H1 (cell line): ENCODE results near the gene ST6GALNAC3. TPM values are rescaled to one million over a fixed set of nuclear protein-coding genes. Genes with fewer than 3 reads are reported as not detected.

ENCODE experiments used
- CTCF ChIA-PET: fragments of 300-600 bp; sonication (Branson Sonifier 250); formaldehyde crosslinking; loops from one replicate; lab custom pipeline; 2021; ENCODE audit not compliant: partially characterized antibody; lab: Charles Lee
- POLR2A ChIA-PET: fragments of 300-600 bp; sonication (Branson Sonifier 250); formaldehyde crosslinking; loops from one replicate; lab custom pipeline; 2021; ENCODE audit warnings: inconsistent platforms; ENCODE audit not compliant: partially characterized antibody; lab: Charles Lee
- DNase-seq, 2 experiments: peaks; one replicate each; pipeline versions ENCODE4 v3.0.0 to v3.0.0-alpha.2; 2010 to 2022; ENCODE audit warnings: low spot score in 2 of 2, low read depth in 1 of 2, mixed read lengths in 1 of 2
- FAIRE-seq: peaks from 2 replicates; lab custom pipeline; 2011; peaks lifted over from hg19 to GRCh38; lab: Jason Lieb, UNC
- H2AFZ ChIP-seq: 2 replicates; pipeline ENCODE4 v1.8.1; 2012; ENCODE audit warnings: low read length, inconsistent platforms
- H2AK5ac ChIP-seq: 2 replicates; pipeline ENCODE4 v1.6.1; 2013; ENCODE audit warnings: low read depth, low read length
- H2BK120ac ChIP-seq: replicated peaks from 2 replicates; pipeline ENCODE3; 2013; ENCODE audit warnings: low read depth, low read length, inconsistent platforms
- H2BK12ac ChIP-seq: 2 replicates; pipeline ENCODE4 v1.6.1; 2013; ENCODE audit warnings: low read depth, low read length
- H2BK15ac ChIP-seq: 2 replicates; pipeline ENCODE4 v1.6.1; 2013; ENCODE audit warnings: low read length
- H2BK20ac ChIP-seq: 2 replicates; pipeline ENCODE4 v1.6.1; 2013; ENCODE audit warnings: low read length
- H2BK5ac ChIP-seq: 2 replicates; pipeline ENCODE4 v1.6.1; 2013; ENCODE audit warnings: low read depth, low read length
- H3K14ac ChIP-seq: 2 replicates; pipeline ENCODE4 v1.6.1; 2013; ENCODE audit warnings: inconsistent platforms; ENCODE audit not compliant: insufficient read length
- H3K18ac ChIP-seq: 2 replicates; pipeline ENCODE4 v1.6.1; 2013; ENCODE audit warnings: low read length; ENCODE audit errors: extremely low read depth
- H3K23ac ChIP-seq: 2 replicates; pipeline ENCODE4 v1.6.1; 2013; ENCODE audit warnings: inconsistent platforms; ENCODE audit not compliant: insufficient read length
- H3K23me2 ChIP-seq: 2 replicates; pipeline ENCODE4 v1.6.1; 2013; ENCODE audit warnings: low read depth, low read length
- H3K27ac ChIP-seq: 2 replicates; pipeline ENCODE4 v1.6.1; 2011; ENCODE audit warnings: low read depth, low read length, inconsistent platforms
- H3K27me3 ChIP-seq, 4 experiments: replicated peaks in 1 of 4; 1 replicate in 1 of 4; 2 replicates in 3 of 4; pipeline versions ENCODE4 v1.6.1 to v1.8.1; 2011 to 2013; ENCODE audit warnings: low read length in 3 of 4, mild to moderate bottlenecking in 3 of 4, inconsistent platforms in 2 of 4, mixed read lengths in 2 of 4, moderate library complexity in 1 of 4; ENCODE audit not compliant: control insufficient read depth in 3 of 4, insufficient read depth in 3 of 4; ENCODE audit errors: extremely low read depth in 1 of 4
- H3K36me3 ChIP-seq, 4 experiments: 2 replicates each; pipeline versions ENCODE4 v1.6.1 to v1.8.1; 2011 to 2013; ENCODE audit warnings: mild to moderate bottlenecking in 4 of 4, low read length in 3 of 4, moderate library complexity in 2 of 4, control low read depth in 1 of 4, inconsistent platforms in 1 of 4; ENCODE audit not compliant: insufficient read depth in 4 of 4, control insufficient read depth in 2 of 4
- H3K4ac ChIP-seq: replicated peaks from 2 replicates; pipeline ENCODE3; 2013; ENCODE audit warnings: low read length, low read depth, mixed read lengths, inconsistent platforms; ENCODE audit not compliant: insufficient read length
- H3K4me1 ChIP-seq, 4 experiments: replicated peaks in 1 of 4; 1 replicate in 1 of 4; 2 replicates in 3 of 4; pipeline versions ENCODE4 v1.6.1 to v1.8.1; 2011 to 2013; ENCODE audit warnings: low read length in 3 of 4, inconsistent platforms in 2 of 4, mixed read lengths in 1 of 4; ENCODE audit not compliant: insufficient read depth in 4 of 4, control insufficient read depth in 3 of 4
- H3K4me2 ChIP-seq, 2 experiments: 2 replicates each; pipeline versions ENCODE4 v1.6.1 to v1.8.1; 2011 to 2013; ENCODE audit warnings: low read depth in 2 of 2, low read length in 2 of 2, control low read depth in 1 of 2, inconsistent platforms in 1 of 2, mild to moderate bottlenecking in 1 of 2; ENCODE audit not compliant: insufficient read depth in 1 of 2
- H3K4me3 ChIP-seq, 4 experiments: fragments of 200-600, 300-600 bp in 1 of 4; sonication (generic), shearing (Covaris generic), sonication (Bioruptor Twin) in 1 of 4; 2 replicates each; pipeline versions ENCODE4 v1.5.1 to v1.8.1; 2011 to 2016; ENCODE audit warnings: low read length in 4 of 4, low read depth in 3 of 4, control low read depth in 2 of 4, inconsistent platforms in 2 of 4, mild to moderate bottlenecking in 2 of 4, mixed read lengths in 1 of 4, moderate library complexity in 1 of 4; ENCODE audit not compliant: insufficient read depth in 2 of 4; ENCODE audit errors: extremely low read depth in 1 of 4
- H3K56ac ChIP-seq: replicated peaks from 2 replicates; pipeline ENCODE3; 2013; ENCODE audit warnings: low read depth, mild to moderate bottlenecking, mixed read lengths, low read length, inconsistent platforms; ENCODE audit not compliant: insufficient read length
- H3K79me1 ChIP-seq: 2 replicates; pipeline ENCODE4 v1.6.1; 2013; ENCODE audit warnings: low read depth, low read length, control low read depth
- H3K79me2 ChIP-seq, 2 experiments: 2 replicates each; pipeline versions ENCODE4 v1.6.1 to v1.8.1; 2012 to 2013; ENCODE audit warnings: low read length in 2 of 2, mild to moderate bottlenecking in 2 of 2, inconsistent platforms in 1 of 2; ENCODE audit not compliant: insufficient read depth in 2 of 2, control insufficient read depth in 1 of 2
- H3K9ac ChIP-seq, 4 experiments: replicated peaks in 1 of 4; 1 replicate in 1 of 4; 2 replicates in 3 of 4; pipeline versions ENCODE4 v1.6.1 to v1.8.1; 2011 to 2013; ENCODE audit warnings: low read depth in 3 of 4, low read length in 3 of 4, control low read depth in 2 of 4, mild to moderate bottlenecking in 2 of 4, moderate library complexity in 2 of 4, inconsistent platforms in 1 of 4; ENCODE audit errors: extremely low read depth in 1 of 4
- H3K9me3 ChIP-seq, 2 experiments: 2 replicates each; pipeline versions ENCODE4 v1.6.1 to v1.8.1; 2012 to 2013; ENCODE audit warnings: mild to moderate bottlenecking in 2 of 2, moderate library complexity in 2 of 2, control low read depth in 1 of 2, inconsistent platforms in 1 of 2, low read depth in 1 of 2, low read length in 1 of 2, mixed read lengths in 1 of 2; ENCODE audit not compliant: insufficient read depth in 2 of 2
- H4K20me1 ChIP-seq, 2 experiments: replicated peaks in 1 of 2; 2 replicates each; pipeline versions ENCODE3 to v1.8.1; 2011 to 2013; ENCODE audit warnings: inconsistent platforms in 2 of 2, low read length in 2 of 2, mild to moderate bottlenecking in 1 of 2; ENCODE audit not compliant: insufficient read depth in 2 of 2, control insufficient read depth in 1 of 2
- H4K5ac ChIP-seq: 2 replicates; pipeline ENCODE4 v1.6.1; 2013; ENCODE audit warnings: low read length, low read depth, mixed read lengths, inconsistent platforms; ENCODE audit not compliant: insufficient read length
- H4K8ac ChIP-seq: 2 replicates; pipeline ENCODE4 v1.8.0; 2013; ENCODE audit warnings: mild to moderate bottlenecking, moderate library complexity, low read length, inconsistent platforms; ENCODE audit not compliant: insufficient read depth; ENCODE audit errors: extremely low read depth
- H4K91ac ChIP-seq: replicated peaks from 2 replicates; pipeline ENCODE3; 2013; ENCODE audit warnings: low read length, mixed read lengths, inconsistent platforms; ENCODE audit not compliant: insufficient read length
- ATF3 ChIP-seq: IDR thresholded peaks from 2 replicates; pipeline ENCODE4 v1.6.1; 2011; ENCODE audit warnings: low read depth, mild to moderate bottlenecking, low read length; ENCODE audit not compliant: insufficient read depth
- BCL11A ChIP-seq, 2 experiments: IDR thresholded peaks; one replicate each; pipeline ENCODE4 v1.6.1; 2011; ENCODE audit warnings: low read depth in 2 of 2, low read length in 2 of 2, mild to moderate bottlenecking in 2 of 2
- FOSL1 ChIP-seq: IDR thresholded peaks from 2 replicates; pipeline ENCODE4 v1.6.1; 2011; ENCODE audit warnings: mild to moderate bottlenecking, low read depth, low read length, moderate library complexity; ENCODE audit not compliant: insufficient read depth
- GABPA ChIP-seq: IDR thresholded peaks from 2 replicates; pipeline ENCODE4 v1.6.1; 2011; ENCODE audit warnings: mild to moderate bottlenecking, low read length, moderate library complexity, borderline replicate concordance; ENCODE audit not compliant: insufficient read depth
- GTF2F1 ChIP-seq: IDR thresholded peaks from 2 replicates; pipeline ENCODE4 v1.6.1; 2012; ENCODE audit warnings: low read depth, low read length, improper control_type of control experiment, borderline replicate concordance
- JUND ChIP-seq: IDR thresholded peaks from 2 replicates; pipeline ENCODE4 v1.6.1; 2011; ENCODE audit warnings: mild to moderate bottlenecking, improper control_type of control experiment, low read length
- POLR2A ChIP-seq, 2 experiments: IDR thresholded peaks; 1 replicate in 1 of 2; 2 replicates in 1 of 2; pipeline ENCODE4 v1.6.1; 2011; ENCODE audit warnings: low read depth in 2 of 2, low read length in 2 of 2, mild to moderate bottlenecking in 2 of 2; ENCODE audit errors: control extremely low read depth in 1 of 2
- RFX5 ChIP-seq: IDR thresholded peaks from 2 replicates; pipeline ENCODE4 v1.6.1; 2011; ENCODE audit warnings: low read depth, low read length, improper control_type of control experiment, borderline replicate concordance
- RXRA ChIP-seq: IDR thresholded peaks from 2 replicates; pipeline ENCODE4 v1.6.1; 2011; ENCODE audit warnings: low read depth, mild to moderate bottlenecking, low read length, moderate library complexity; ENCODE audit not compliant: insufficient read depth
- SAP30 ChIP-seq: fragments of 300-600 bp; sonication (generic); IDR thresholded peaks from 2 replicates; pipeline ENCODE4 v1.7.1; 2012; ENCODE audit warnings: low read length, moderate library complexity, mild to moderate bottlenecking, inconsistent platforms; ENCODE audit not compliant: insufficient read depth, insufficient replicate concordance
- SIRT6 ChIP-seq: IDR thresholded peaks from one replicate; pipeline ENCODE4 v1.7.1; 2012; ENCODE audit warnings: low read length, inconsistent platforms
- SIX5 ChIP-seq: IDR thresholded peaks from 2 replicates; pipeline ENCODE4 v1.6.1; 2011; ENCODE audit warnings: mild to moderate bottlenecking, low read depth, low read length
- SP4 ChIP-seq: IDR thresholded peaks from 2 replicates; pipeline ENCODE4 v1.6.1; 2012; ENCODE audit warnings: low read length, inconsistent platforms
- SRF ChIP-seq: IDR thresholded peaks from 2 replicates; pipeline ENCODE4 v1.6.1; 2011; ENCODE audit warnings: mild to moderate bottlenecking, low read depth, low read length, moderate library complexity
- TBP ChIP-seq: IDR thresholded peaks from 2 replicates; pipeline ENCODE4 v1.6.1; 2011; ENCODE audit warnings: low read depth, low read length, improper control_type of control experiment
- TEAD4 ChIP-seq: IDR thresholded peaks from 2 replicates; pipeline ENCODE4 v1.6.1; 2012; ENCODE audit warnings: low read depth, low read length, inconsistent platforms, mixed read lengths
- WGBS, 2 experiments: shearing (Covaris generic) in 1 of 2; methylation state at CpG; one replicate each; pipeline versions ENCODE4 v1.1.6 to v1.1.7; 2013 to 2015; ENCODE audit warnings: low lambda C conversion rate in 2 of 2, mixed read lengths in 2 of 2, inconsistent platforms in 1 of 2, low coverage in 1 of 2, missing lambda C conversion rate in 1 of 2; ENCODE audit not compliant: insufficient replicate concordance in 2 of 2, insufficient coverage in 1 of 2, insufficient read length in 1 of 2; ENCODE audit errors: extremely low coverage in 1 of 2, missing lambda C conversion rate in 1 of 2; 5-methylcytosine and 5-hydroxymethylcytosine counted together
- polyA plus RNA-seq, 7 experiments: library from polyadenylated mRNA; depleted of rRNA in 3 of 7; stranded (reverse) in 5 of 7; unstranded in 2 of 7; fragments of >200 nt in 5 of 7; fragments of 200-250 nt in 2 of 7; gene quantifications; 1 replicate in 5 of 7; 2 replicates in 1 of 7; 4 replicates in 1 of 7; pipeline versions ENCODE4 v1.2.1 to v1.2.3, GENCODE V29; 2011 to 2013; ENCODE audit warnings: missing spikeins in 2 of 7, mixed read lengths in 2 of 7
- total RNA-seq: library from RNA; stranded (reverse); fragmentation: NEBNext Ultra II Directional; extraction: Animal tissue kit (Norgen Biotek cat#: 25700); gene quantifications from 2 replicates; pipeline ENCODE4 v1.2.1, GENCODE V29; 2021

Gene ST6GALNAC3
- total and polyA plus RNA-seq, 2 of the 8 experiments (the other 6 are each of a cell fraction or from before 2014, with no cell fraction given) = 4.9 to 19.0 TPM

DNA sequence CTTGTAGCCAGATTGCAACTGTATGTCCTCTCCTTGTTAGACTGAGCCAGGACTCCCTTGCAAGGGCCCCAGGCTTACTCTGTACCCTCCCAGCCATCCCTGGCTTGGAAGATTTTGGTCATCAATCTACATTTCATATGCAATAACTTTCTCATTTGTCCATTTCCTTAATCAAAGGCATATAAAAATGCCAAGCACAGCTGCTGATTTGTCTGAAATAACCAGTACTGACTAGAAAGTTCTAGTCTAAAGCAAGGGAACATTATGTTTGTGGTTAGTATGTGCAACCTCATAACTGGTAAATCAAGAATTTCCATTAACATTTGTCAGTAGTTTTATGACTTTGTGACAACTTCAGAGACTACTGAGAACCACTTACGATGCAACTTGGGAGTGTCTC, 370.2 kb downstream of the ST6GALNAC3 start:
- Histone ChIP-seq H3K4me1 (no peaks in the 10 kb centered on the region), H2BK15ac (no peak overlapping the region)
- FAIRE-seq = no peak
- TF ChIP-seq RXRA (no peak), JUND (no peak), SRF (no peak), BCL11A (IDR thresholded peaks at IDR 0.05; ENCODE audit: low read depth in 2 of 2, low read length in 2 of 2) (no peak), GABPA (no peak), SP4 (no peak), SAP30 (no peak), ATF3 (no peak), POLR2A (IDR thresholded peaks at IDR 0.05; ENCODE audit: control extremely low read depth in 1 of 2, low read depth in 2 of 2, low read length in 2 of 2) (no peak), RFX5 (no peak), TBP (no peak), SIRT6 (no peak), SIX5 (no peak), TEAD4 (no peak), GTF2F1 (no peak), FOSL1 (no peak)

More for the DNA sequence above, 370.2 kb downstream of the ST6GALNAC3 start:
- Histone ChIP-seq H3K79me1 (no peaks in the 10 kb centered on the region), H3K23me2 (no peaks in the 10 kb centered on the region), H4K20me1 (no peaks in the 10 kb centered on the region), H2AFZ (no peak overlapping the region), H2BK5ac (no peak overlapping the region), H3K4ac (no peak overlapping the region), H3K4me3 (no peak overlapping the region), H2AK5ac (no peak overlapping the region), H4K91ac (no peak overlapping the region), H3K4me2 (no peak overlapping the region), H4K5ac (no peak overlapping the region), H3K27me3 (no peaks in the 10 kb centered on the region), H3K36me3 (no peaks in the 10 kb centered on the region; a peak in 1 of 8 replicates), H3K79me2 (no peaks in the 10 kb centered on the region), H3K56ac (no peak overlapping the region), H4K8ac (no peak overlapping the region), H3K27ac (no peak overlapping the region), H2BK12ac (no peak overlapping the region), H2BK120ac (no peak overlapping the region), H3K23ac (no peak overlapping the region), H2BK20ac (no peak overlapping the region), H3K18ac (no peak overlapping the region), H3K14ac (no peak overlapping the region), H3K9me3 (peaks cover 2 to 4% of the 10 kb centered on the region in 2 experiments; a peak in 1 of 4 replicates), H3K9ac (no peak overlapping the region)
- WGBS, 2 experiments = 94% methylated on average over 1 of the region's 1 CpG; no CpG with 5 or more reads in 1 of the 2 experiments
- POLR2A ChIA-PET = no interaction called here
- DNase-seq = no peak
- CTCF ChIA-PET = no interaction called here
